Upper lobe of left lung (tissue), 4 donors: ENCODE measurements around the gene LAMA2.

Source experiments
- EP300 ChIP-seq, 4 donors: sonication (generic); formaldehyde crosslinking; IDR thresholded peaks; one replicate each; pipeline ENCODE4 v1.5.1; 2017; ENCODE audit warnings: antibody characterized with exemption in 4 of 4, control low read depth in 2 of 4
- POLR2A ChIP-seq, 4 donors: fragments of 450-650 bp; IDR thresholded peaks; one replicate each; pipeline ENCODE4 v1.5.1; 2016 to 2017; ENCODE audit warnings: antibody characterized with exemption in 4 of 4, mild to moderate bottlenecking in 2 of 4
- TF ChIP-seq, protein P1 (sequence below), 6 experiments: fragments of 450-650 bp in 4 of 6; fragments of 200-600 bp in 2 of 6; sonication (generic) in 2 of 6; IDR thresholded peaks; one replicate each; pipeline ENCODE4 v1.5.1; 2016 to 2019; ENCODE audit warnings: antibody characterized with exemption in 6 of 6

DNA sequence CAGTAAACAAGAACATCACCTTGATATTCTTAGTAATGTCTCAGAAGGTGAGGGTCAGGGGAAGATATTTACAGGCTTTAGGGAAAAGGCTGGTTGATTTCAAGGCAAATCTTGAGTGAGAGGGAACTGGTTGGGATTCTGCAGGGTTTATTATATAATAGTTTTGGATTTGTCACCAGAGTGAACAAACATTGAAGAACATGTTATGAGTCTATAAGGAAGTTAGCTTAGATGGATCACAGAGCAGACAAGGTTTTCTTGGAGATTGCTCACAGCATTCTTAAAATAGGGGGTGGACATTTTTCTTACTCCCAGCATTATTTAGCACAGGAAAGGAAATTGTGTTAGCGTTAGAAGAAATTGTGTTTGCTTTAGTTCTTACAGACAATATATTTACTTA lies 324.9 kb downstream of the LAMA2 start:
- no peak for TF ChIP-seq POLR2A (IDR thresholded peaks at IDR 0.05)
- TF ChIP-seq, protein P1, sequence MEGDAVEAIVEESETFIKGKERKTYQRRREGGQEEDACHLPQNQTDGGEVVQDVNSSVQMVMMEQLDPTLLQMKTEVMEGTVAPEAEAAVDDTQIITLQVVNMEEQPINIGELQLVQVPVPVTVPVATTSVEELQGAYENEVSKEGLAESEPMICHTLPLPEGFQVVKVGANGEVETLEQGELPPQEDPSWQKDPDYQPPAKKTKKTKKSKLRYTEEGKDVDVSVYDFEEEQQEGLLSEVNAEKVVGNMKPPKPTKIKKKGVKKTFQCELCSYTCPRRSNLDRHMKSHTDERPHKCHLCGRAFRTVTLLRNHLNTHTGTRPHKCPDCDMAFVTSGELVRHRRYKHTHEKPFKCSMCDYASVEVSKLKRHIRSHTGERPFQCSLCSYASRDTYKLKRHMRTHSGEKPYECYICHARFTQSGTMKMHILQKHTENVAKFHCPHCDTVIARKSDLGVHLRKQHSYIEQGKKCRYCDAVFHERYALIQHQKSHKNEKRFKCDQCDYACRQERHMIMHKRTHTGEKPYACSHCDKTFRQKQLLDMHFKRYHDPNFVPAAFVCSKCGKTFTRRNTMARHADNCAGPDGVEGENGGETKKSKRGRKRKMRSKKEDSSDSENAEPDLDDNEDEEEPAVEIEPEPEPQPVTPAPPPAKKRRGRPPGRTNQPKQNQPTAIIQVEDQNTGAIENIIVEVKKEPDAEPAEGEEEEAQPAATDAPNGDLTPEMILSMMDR (IDR thresholded peaks at IDR 0.05) = no peak
- TF ChIP-seq EP300 (IDR thresholded peaks at IDR 0.05) = no peak
